Aorta (tissue), 5 donors: ENCODE data around the gene RGS19. TPM values are rescaled to one million over a fixed set of nuclear protein-coding genes. Genes with fewer than 3 reads are reported as not detected.

Experiments used
- ATAC-seq: fragments of 200-7000 bp; cut with Tn5 transposase; one replicate; pipeline ENCODE4 v1.9.1; 2022; ENCODE audit warnings: moderate library complexity; ENCODE audit not compliant: low FRiP score
- DNase-seq, 2 donors: peaks; one replicate each; pipeline ENCODE4 v3.0.0-alpha.2; 2020
- H3K27ac ChIP-seq, 2 donors: one replicate each; pipeline ENCODE4 v1.5.1; 2013; ENCODE audit warnings: low read length in 2 of 2, mild to moderate bottlenecking in 2 of 2, moderate library complexity in 2 of 2, control low read depth in 1 of 2, inconsistent platforms in 1 of 2, low read depth in 1 of 2
- H3K27me3 ChIP-seq, 2 donors: one replicate each; pipeline ENCODE4 v1.6.1; 2013; ENCODE audit warnings: control low read depth in 1 of 2, low read length in 1 of 2, mild to moderate bottlenecking in 1 of 2, moderate library complexity in 1 of 2; ENCODE audit not compliant: insufficient read depth in 2 of 2, control insufficient read depth in 1 of 2
- H3K36me3 ChIP-seq, 2 donors: one replicate each; pipeline ENCODE4 v1.6.1; 2013; ENCODE audit warnings: control low read depth in 1 of 2, low read length in 1 of 2, mild to moderate bottlenecking in 1 of 2; ENCODE audit not compliant: insufficient read depth in 2 of 2, control insufficient read depth in 1 of 2
- H3K4me1 ChIP-seq, 2 donors: one replicate each; pipeline ENCODE4 v1.6.1; 2013; ENCODE audit warnings: low read length in 2 of 2, control low read depth in 1 of 2, mild to moderate bottlenecking in 1 of 2, moderate library complexity in 1 of 2; ENCODE audit not compliant: insufficient read depth in 2 of 2, control insufficient read depth in 1 of 2
- H3K4me3 ChIP-seq, 2 donors: one replicate each; pipeline ENCODE4 v1.5.1; 2013; ENCODE audit warnings: low read length in 2 of 2, control low read depth in 1 of 2, mild to moderate bottlenecking in 1 of 2
- H3K9me3 ChIP-seq: one replicate; pipeline ENCODE4 v1.6.1; 2013; ENCODE audit warnings: mild to moderate bottlenecking, low read length; ENCODE audit not compliant: control insufficient read depth
- WGBS, 2 donors: extraction: QIAGEN DNeasy Blood & Tissue Kit; methylation state at CpG; one replicate each; pipeline ENCODE4 v1.1.7; 2013; 5-methylcytosine and 5-hydroxymethylcytosine counted together
- intact Hi-C, 2 donors: fragments of 100-400 bp; cut with DNase I; formaldehyde crosslinking; loops; one replicate each; pipeline versions ENCODE4 v1.14.2 to v1.15.0; 2022
- polyA plus RNA-seq, 2 donors: library from polyadenylated mRNA; stranded (reverse); fragments of 200-250 nt; gene quantifications; one replicate each; pipeline ENCODE4 v1.2.3, GENCODE V29; 2013
- total RNA-seq, 2 donors: library from RNA; stranded (reverse); fragmentation: NEBNext Ultra II Directional; extraction: Animal tissue kit (Norgen Biotek cat#: 25700); gene quantifications; one replicate each; pipeline ENCODE4 v1.2.1, GENCODE V29; 2021
- donor health status: healthy with polysubstance abuse.
- donor health status: Bipolar disorder and iron deficiency.
- donor health status: DM: no; HTN: no; CAD: no.
- donor health status: DM: no; HTN: no; CAD: no.
- donor health status: DM: yes; HTN: yes; CAD: no.

RGS19 gene
- total and polyA plus RNA-seq, 4 donors: 10.8 to 23.8 (median 19.6) TPM

DNA sequence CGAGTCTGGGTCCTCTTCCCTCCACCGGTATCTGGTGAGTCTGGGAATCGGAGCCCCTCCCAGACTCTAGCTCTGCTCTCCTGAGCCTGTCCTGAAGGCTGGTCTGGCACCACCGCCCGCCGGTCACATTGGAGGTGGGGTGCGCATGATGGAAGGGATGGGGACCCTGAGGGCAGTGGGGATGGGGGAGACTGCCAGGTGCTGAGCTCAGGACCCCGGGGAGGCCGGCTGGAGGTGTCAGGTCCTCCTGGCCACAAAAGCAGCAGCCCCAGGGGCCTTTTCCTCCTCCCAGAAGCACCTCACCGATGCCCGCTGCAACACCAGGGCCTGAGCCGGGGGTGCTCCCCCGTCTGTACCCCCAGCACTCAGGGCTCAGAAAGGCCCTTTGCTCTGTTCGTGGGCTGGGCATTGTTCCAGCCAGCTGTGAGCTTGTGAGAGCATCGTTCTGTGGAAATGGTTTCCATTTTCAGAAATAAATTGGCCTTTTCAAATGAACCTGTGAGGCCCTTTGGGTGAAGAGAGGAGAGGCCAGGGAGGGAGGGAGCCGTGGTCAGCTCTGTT, 30.6 kb upstream of the RGS19 start:
- Histone ChIP-seq H3K9me3 (no peaks in the 10 kb centered on the region), H3K36me3 (no peaks in the 10 kb centered on the region), H3K27me3 (no peaks in the 10 kb centered on the region), H3K4me1 (no peaks in the 10 kb centered on the region), H3K27ac (no peak overlapping the region), H3K4me3 (no peak overlapping the region)
- ATAC-seq (no peak), DNase-seq (peak; percentile 30 to 59)
- 75 to 76% methylated on average over 16 of the region's 16 CpGs for WGBS, 2 donors
- intact Hi-C loops: no loop called here

DNA sequence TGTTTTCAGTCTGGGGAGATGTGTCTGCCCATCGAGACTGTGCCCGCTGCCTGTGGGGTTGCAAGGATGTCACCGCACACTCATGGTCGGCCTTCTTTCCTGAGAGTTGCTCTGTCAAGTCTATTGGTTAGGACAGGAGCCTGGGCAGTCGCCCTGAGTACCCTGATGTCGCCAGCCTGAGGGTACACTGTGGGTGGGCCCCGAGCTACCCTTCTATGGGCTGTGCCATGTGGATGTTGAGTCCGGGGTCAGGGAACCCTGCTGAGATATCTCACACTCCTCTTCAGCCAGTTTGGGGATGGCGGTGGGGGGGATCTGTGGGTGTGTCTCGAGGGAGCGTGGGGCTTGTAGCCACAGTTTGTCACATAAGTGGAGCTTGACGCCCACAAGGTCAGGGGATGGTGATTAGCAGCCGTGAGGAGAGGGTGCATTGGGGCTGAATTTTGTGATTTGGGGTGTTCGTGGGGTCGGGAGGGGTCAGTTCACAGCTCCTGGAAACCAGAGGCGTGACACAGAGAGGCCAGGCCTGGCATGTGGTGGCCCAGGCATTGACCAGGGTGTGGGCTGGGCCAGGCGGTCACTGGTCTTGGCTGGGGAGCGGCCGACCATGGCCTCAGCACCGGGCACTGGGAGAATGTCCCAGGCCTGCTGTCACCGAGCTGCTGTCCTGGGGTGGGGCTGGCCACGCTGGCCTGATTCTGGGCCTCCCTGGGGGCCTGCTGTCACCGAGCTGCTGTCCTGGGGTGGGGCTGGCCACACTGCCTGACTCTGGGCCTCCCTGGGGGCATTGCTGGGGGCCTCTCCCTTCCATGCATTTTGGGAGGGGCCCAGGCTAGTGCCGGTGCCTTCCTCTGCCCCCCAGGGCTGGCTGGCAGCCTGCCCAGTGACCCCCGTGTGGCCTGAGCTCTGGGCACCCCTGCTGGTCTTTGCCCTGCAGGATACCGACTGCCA, 29.7 kb upstream of the RGS19 start:
- Histone ChIP-seq H3K9me3 (no peaks in the 10 kb centered on the region), H3K4me3 (no peak overlapping the region), H3K36me3 (no peaks in the 10 kb centered on the region), H3K27ac (no peak overlapping the region), H3K4me1 (no peaks in the 10 kb centered on the region), H3K27me3 (no peaks in the 10 kb centered on the region)
- WGBS, 2 donors: 83 to 85% methylated on average over 26 of the region's 26 CpGs
- intact Hi-C loops: no loop called here
- DNase-seq (peak; percentile 36 to 51), ATAC-seq (no peak)

DNA sequence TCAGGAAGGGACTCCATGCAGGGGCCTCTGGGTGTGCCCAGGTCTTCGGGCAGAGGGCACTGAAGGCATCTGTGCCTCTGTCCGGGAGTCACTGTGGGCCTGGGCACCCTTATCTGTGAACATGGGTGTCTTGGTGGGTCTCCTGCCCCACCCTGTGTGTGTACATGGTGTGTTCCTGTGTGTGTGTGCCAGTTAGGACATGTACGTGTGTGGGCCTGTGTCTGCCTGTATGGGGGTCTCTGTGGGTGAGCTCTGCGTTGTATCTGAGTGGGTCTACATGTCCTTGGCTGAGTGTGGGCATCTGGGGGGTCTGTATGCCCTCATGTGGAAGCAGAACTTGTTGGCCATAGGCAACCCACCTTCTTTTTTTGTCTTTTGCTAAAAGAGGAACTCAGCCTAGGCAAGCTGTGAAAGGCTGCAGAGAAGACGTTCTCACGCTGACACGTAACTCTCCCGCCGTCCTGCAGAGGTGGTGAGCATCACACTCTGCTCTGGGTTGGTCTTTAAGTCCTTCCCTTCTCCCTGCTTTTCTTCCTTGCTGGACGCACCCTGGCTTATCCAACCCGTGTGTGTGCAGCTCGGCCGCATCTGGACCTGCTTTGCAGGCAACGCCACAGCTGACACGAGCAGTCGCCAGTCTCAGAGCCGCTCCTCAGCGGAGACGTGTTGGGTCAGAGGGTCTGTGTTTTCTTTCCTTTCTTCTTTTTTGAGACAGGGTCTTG, 28.6 kb upstream of the RGS19 start:
- DNase-seq (peak; percentile 30 to 68), ATAC-seq (no peak)
- Histone ChIP-seq H3K36me3 (no peaks in the 10 kb centered on the region), H3K27ac (no peak overlapping the region), H3K4me3 (no peak overlapping the region), H3K27me3 (no peaks in the 10 kb centered on the region), H3K4me1 (no peaks in the 10 kb centered on the region), H3K9me3 (no peaks in the 10 kb centered on the region)
- WGBS, 2 donors: 53 to 59% methylated on average over 19 of the region's 19 CpGs
- intact Hi-C loops: no loop called here

DNA sequence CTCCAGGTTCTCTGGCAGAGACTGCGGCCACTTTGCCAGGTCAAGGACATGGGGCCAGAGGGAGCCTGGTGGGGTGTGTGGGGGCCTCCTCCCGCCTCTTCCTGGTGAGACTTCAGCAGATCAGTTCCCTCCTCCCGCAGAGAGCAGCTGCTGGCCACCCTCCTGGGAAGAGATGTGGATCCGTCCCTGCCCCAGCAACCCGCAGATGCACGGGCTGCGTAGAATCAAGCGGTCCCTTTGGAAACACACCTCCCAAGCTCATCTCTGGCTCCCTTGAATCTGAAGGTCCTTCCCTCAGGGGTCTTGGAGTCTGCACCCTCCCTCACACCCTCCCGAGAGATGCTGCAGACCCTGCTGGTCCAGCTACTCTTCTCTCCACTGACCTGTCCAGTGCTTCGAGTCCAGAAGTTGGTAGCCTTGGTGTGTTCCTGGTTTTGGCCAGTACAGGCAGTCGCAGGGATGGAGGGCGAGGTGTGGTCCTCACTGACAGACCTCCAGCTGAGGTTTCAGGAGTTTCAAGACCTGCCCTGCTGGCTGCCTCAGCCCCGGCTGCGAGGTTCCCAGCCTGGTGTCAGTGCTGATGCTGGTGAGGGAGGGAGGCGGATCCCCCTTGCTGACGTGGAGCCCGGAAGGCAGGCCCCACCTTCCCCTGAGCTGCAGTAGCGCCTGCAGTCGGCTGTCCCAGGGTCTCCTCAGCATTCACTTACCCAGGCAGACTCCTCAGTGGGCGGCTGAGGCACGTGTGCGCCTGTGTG, 27.8 kb upstream of the RGS19 start, which contains the start of gene NPBWR2:
TSS of gene NPBWR2 (minus strand) at position 585 of the 755 bp plus-strand sequence. CDS start 734 bp downstream, outside the sequence.
- Histone ChIP-seq H3K36me3 (no peaks in the 10 kb centered on the region), H3K9me3 (no peaks in the 10 kb centered on the region), H3K27ac (no peak within 1 kb of the TSS), H3K4me1 (no peaks in the 10 kb centered on the region), H3K4me3 (no peak within 1 kb of the TSS), H3K27me3 (no peaks in the 10 kb centered on the region)
- 57% methylated on average over 22 of the region's 22 CpGs for WGBS, 2 donors
- ATAC-seq (no peak), DNase-seq (peak; percentile 33 to 60)
- intact Hi-C loops: no loop called here

DNA sequence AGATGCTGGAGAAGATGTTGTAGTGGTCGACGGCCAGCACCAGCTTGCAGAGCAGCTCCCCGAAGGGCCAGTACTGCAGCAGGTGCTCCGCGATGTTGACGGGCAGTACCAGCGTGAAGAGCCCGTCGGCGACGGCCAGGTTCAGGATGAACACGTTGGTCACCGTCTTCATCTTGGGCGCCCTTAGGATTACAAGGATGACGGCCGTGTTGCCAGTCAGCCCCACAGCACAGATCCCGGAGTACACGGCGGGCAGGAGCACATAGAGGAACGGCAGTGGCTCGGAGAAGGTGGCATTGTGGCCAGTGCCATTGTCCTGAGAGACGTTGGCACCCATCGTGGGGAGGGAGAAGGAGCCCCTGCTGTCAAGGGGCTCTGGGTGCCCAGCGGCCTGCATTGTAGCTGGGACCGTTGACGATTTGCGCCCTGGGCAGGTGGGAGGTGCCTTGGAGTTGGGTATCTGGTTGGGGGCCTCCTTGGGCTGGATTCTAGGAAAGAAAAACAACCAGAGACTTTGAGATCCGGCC, 27.2 kb upstream of the RGS19 start:
- intact Hi-C loops: no loop called here
- WGBS, 2 donors: 85 to 88% methylated on average over 28 of the region's 28 CpGs
- peak; percentile 32 to 70 for DNase-seq
- no peak for ATAC-seq
- no peaks in the 10 kb centered on the region for H3K27me3 ChIP-seq
- no peaks in the 10 kb centered on the region for H3K9me3 ChIP-seq
- H3K4me1 ChIP-seq: no peaks in the 10 kb centered on the region
- no peak overlapping the region for H3K4me3 ChIP-seq
- no peak overlapping the region for H3K27ac ChIP-seq
- H3K36me3 ChIP-seq: no peaks in the 10 kb centered on the region

DNA sequence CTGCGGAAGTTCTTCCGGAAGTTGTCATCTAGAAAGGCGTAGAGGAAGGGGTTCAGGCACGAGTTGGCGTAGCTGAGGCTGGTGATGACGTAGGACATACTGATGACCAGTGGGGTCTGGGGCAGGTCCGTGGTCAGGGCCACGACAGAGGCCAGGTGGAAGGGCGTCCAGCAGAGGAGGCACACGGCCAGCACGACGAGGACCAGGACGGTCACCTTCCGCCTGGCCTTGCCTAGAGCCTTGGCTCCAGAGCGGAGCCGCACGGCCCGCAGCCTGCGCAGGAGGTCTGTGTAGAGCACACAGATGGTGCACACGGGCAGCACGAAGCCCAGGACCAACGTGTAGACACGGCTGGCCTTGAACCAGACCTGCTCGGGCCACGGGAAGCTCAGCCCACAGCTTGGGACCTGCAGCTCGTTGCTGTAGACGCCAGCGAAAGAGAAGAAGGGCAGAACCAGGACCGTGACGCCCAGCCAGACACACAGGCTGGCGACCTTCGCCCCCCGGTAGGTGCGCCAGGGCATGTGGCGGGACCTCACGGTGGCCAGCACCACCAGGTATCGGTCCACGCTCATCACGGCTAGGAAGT, 26.6 kb upstream of the RGS19 start:
- ATAC-seq (no peak), DNase-seq (peak; percentile 41 to 69)
- no peak overlapping the region for H3K4me3 ChIP-seq
- H3K4me1 ChIP-seq: no peaks in the 10 kb centered on the region
- H3K9me3 ChIP-seq: no peaks in the 10 kb centered on the region
- no peak overlapping the region for H3K27ac ChIP-seq
- intact Hi-C loops: no loop called here
- 91 to 92% methylated on average over 39 of the region's 39 CpGs for WGBS, 2 donors
- H3K36me3 ChIP-seq: no peaks in the 10 kb centered on the region
- no peaks in the 10 kb centered on the region for H3K27me3 ChIP-seq

DNA sequence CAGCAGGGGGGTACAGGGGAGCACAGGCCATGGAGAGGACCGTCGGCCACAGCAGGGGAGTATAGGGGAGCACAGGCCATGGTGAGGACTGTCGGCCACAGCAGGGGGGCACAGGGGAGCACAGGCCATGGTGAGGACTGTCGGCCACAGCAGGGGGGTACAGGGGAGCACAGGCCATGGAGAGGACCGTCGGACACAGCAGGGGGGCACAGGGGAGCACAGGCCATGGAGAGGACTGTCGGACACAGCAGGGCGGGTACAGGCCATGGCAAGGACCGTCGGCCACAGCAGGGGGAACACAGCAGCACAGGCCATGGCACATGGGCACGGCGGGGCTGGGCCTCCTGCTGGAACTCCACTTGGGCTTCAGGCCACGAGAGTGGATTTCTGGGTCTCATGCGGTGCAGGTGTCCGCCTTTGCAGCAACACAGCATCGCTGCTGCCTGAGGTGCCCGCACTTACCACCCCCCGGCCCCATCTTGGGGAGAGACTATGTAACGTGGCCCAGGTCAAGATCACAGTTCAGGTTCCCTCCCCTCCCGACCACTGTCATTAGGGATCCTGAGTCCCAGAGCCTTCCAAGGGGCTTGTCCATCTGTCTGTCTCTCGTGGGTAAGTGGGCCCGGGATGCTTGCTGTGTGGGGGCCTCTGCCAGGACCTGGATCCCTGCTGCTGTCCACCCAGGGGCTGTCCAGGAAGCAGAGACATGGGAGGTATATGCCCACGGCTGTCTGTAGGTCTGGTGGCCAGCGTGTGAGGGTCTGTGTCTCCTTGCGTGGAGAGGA, 25.5 kb upstream of the RGS19 start:
- 85 to 88% methylated on average over 23 to 25 of the region's 25 CpGs for WGBS, 2 donors
- peak; percentile 29 to 57 for DNase-seq
- Histone ChIP-seq H3K4me3 (no peak overlapping the region), H3K27ac (no peak overlapping the region), H3K9me3 (no peaks in the 10 kb centered on the region), H3K27me3 (no peaks in the 10 kb centered on the region), H3K36me3 (no peaks in the 10 kb centered on the region), H3K4me1 (no peaks in the 10 kb centered on the region)
- intact Hi-C loops: no loop called here
- ATAC-seq: no peak
